HepG2 (cell line): ENCODE measurements around the gene PRR35. TPM values are rescaled to one million over a fixed set of nuclear protein-coding genes. Genes with fewer than 3 reads are reported as not detected.
A peak's percentile ranks its signal among the peaks of the same experiment; 100 is the strongest.

Experiments used
- AHR ChIP-seq: IDR thresholded peaks from 2 replicates; pipeline ENCODE4 v1.6.1; 2018; ENCODE audit warnings: missing genetic modification reagents, missing compliant biosample characterization
- DNMT1 ChIP-seq: sonication (generic); formaldehyde crosslinking; IDR thresholded peaks from 2 replicates; pipeline ENCODE4 v1.5.1; 2020; ENCODE audit warnings: mild to moderate bottlenecking, missing genetic modification reagents
- FOXJ3 ChIP-seq: sonication (generic); formaldehyde crosslinking; IDR thresholded peaks from 2 replicates; pipeline ENCODE4 v1.4.0; 2020; ENCODE audit warnings: missing genetic modification reagents, mild to moderate bottlenecking, borderline replicate concordance
- MXD4 ChIP-seq: IDR thresholded peaks from 2 replicates; pipeline ENCODE4 v1.6.1; 2016; ENCODE audit warnings: mild to moderate bottlenecking, missing biosample characterization, missing genetic modification reagents
- NAIF1 ChIP-seq: sonication (generic); formaldehyde crosslinking; IDR thresholded peaks from 2 replicates; pipeline ENCODE4 v1.5.0; 2020; ENCODE audit warnings: mild to moderate bottlenecking, missing genetic modification reagents, borderline replicate concordance
- POLR2G ChIP-seq: fragments of 200-400 bp; formaldehyde crosslinking; IDR thresholded peaks from 2 replicates; pipeline ENCODE4 v1.6.1; 2018; ENCODE audit warnings: mild to moderate bottlenecking, low read depth, low read length, moderate library complexity
- SKI ChIP-seq: fragments of 450-650 bp; IDR thresholded peaks from one replicate; pipeline ENCODE4 v1.6.1; 2018; ENCODE audit warnings: mild to moderate bottlenecking; ENCODE audit not compliant: partially characterized antibody
- SMAD3 ChIP-seq: sonication (generic); formaldehyde crosslinking; IDR thresholded peaks from 2 replicates; pipeline ENCODE4 v1.4.0; 2020; ENCODE audit warnings: missing genetic modification reagents
- SNAPC2 ChIP-seq: sonication (generic); formaldehyde crosslinking; IDR thresholded peaks from 2 replicates; pipeline ENCODE4 v1.8.1; 2022; ENCODE audit warnings: mild to moderate bottlenecking, missing genetic modification reagents
- SP1 ChIP-seq, 2 experiments: fragments of 450-650 bp in 1 of 2; sonication (generic) in 1 of 2; formaldehyde crosslinking in 1 of 2; IDR thresholded peaks; 2 replicates each; pipeline versions ENCODE4 v1.4.0 to v1.6.1; 2016 to 2020; ENCODE audit warnings: missing genetic modification reagents in 1 of 2
- TBL1XR1 ChIP-seq: fragments of 150-350 bp; IDR thresholded peaks from 2 replicates; pipeline ENCODE4 v1.6.1; 2014; ENCODE audit warnings: borderline replicate concordance, low read length; ENCODE audit not compliant: partially characterized antibody
- TCF12 ChIP-seq, 2 experiments: fragments of 450-650 bp in 1 of 2; sonication (generic) in 1 of 2; formaldehyde crosslinking in 1 of 2; IDR thresholded peaks; 2 replicates each; pipeline versions ENCODE4 v1.6.1 to v1.8.0; 2017 to 2022; ENCODE audit warnings: antibody characterized with exemption in 1 of 2, mild to moderate bottlenecking in 1 of 2, missing genetic modification reagents in 1 of 2, moderate library complexity in 1 of 2
- ZBTB26 ChIP-seq: IDR thresholded peaks from 2 replicates; pipeline ENCODE4 v1.6.1; 2016; ENCODE audit warnings: missing compliant biosample characterization, missing genetic modification reagents, borderline replicate concordance
- ZNF331 ChIP-seq: sonication (generic); formaldehyde crosslinking; IDR thresholded peaks from 2 replicates; pipeline ENCODE4 v1.4.0; 2020; ENCODE audit warnings: missing genetic modification reagents
- ZNF350 ChIP-seq: sonication (generic); formaldehyde crosslinking; IDR thresholded peaks from 2 replicates; pipeline ENCODE4 v1.4.0; 2020; ENCODE audit warnings: mild to moderate bottlenecking, low read depth, missing genetic modification reagents, borderline replicate concordance
- ZNF747 ChIP-seq: sonication (generic); formaldehyde crosslinking; IDR thresholded peaks from 2 replicates; pipeline ENCODE4 v1.8.1; 2023; ENCODE audit warnings: missing genetic modification reagents, mild to moderate bottlenecking, borderline replicate concordance
- ZNF883 ChIP-seq: sonication (generic); formaldehyde crosslinking; IDR thresholded peaks from 2 replicates; pipeline ENCODE4 v1.5.1; 2020; ENCODE audit warnings: mild to moderate bottlenecking, missing genetic modification reagents; ENCODE audit errors: not compliant biosample characterization
- ZSCAN25 ChIP-seq: sonication (generic); formaldehyde crosslinking; IDR thresholded peaks from 2 replicates; pipeline ENCODE4 v1.8.0; 2022; ENCODE audit warnings: mild to moderate bottlenecking, missing genetic modification reagents
- polyA plus RNA-seq, 8 experiments: library from polyadenylated mRNA; depleted of rRNA in 3 of 8; stranded (reverse) in 7 of 8; unstranded in 1 of 8; fragments of >200 nt; fragmentation: Illumina TruSeq in 4 of 8; extraction: Trizol in 4 of 8; gene quantifications; 2 replicates each; pipeline versions ENCODE4 v1.2.1 to v1.2.3, GENCODE V29; 2011 to 2016; ENCODE audit warnings: low read depth in 4 of 8, missing spikeins in 1 of 8, mixed read lengths in 1 of 8; ENCODE audit not compliant: insufficient read depth in 1 of 8
- total RNA-seq, 5 experiments: library from RNA; depleted of rRNA; stranded (reverse); fragments of >200 nt; fragmentation: Illumina TruSeq; extraction: Trizol; gene quantifications; 2 replicates each; pipeline ENCODE4 v1.2.3, GENCODE V29; 2016; ENCODE audit warnings: low read depth in 1 of 5
- TF ChIP-seq, protein P1 (sequence below): IDR thresholded peaks from 2 replicates; pipeline ENCODE4 v1.6.1; 2016; ENCODE audit warnings: low read depth, missing genetic modification reagents, missing compliant biosample characterization
- TF ChIP-seq, protein P2 (sequence below): sonication (generic); formaldehyde crosslinking; IDR thresholded peaks from 2 replicates; pipeline ENCODE4 v1.5.0; 2020; ENCODE audit warnings: missing genetic modification reagents

The PRR35 gene
- total and polyA plus RNA-seq, 2 of the 13 experiments (the other 11 are each of a cell fraction or from before 2014, with no cell fraction given) = 0.07 to 0.16 TPM

GRCh38 chr16:527015-527903 lies 32.9 kb upstream of the PRR35 start, which contains the start of gene CAPN15 (continued):
- TF ChIP-seq SP1 (IDR thresholded peaks at IDR 0.05) (no peak), SP1 (CRISPR knock-in tag; IDR thresholded peaks at IDR 0.05) (peak; percentile 88), ZNF883 (CRISPR knock-in tag) (peak; percentile 81), NAIF1 (CRISPR knock-in tag) (peak; percentile 99), SNAPC2 (no peak), TCF12 (IDR thresholded peaks at IDR 0.05) (no peak), TCF12 (CRISPR knock-in tag; IDR thresholded peaks at IDR 0.05) (peak; percentile 87; the same call in 1 of the 2 replicates), ZNF331 (CRISPR knock-in tag) (no peak; the same call in 1 of the 2 replicates), ZSCAN25 (CRISPR knock-in tag) (peak; percentile 59; the same call in 1 of the 2 replicates), TBL1XR1 (peak; percentile 64), FOXJ3 (no peak), ZNF350 (peak; percentile 45; the same call in 1 of the 2 replicates), SMAD3 (CRISPR knock-in tag) (no peak), ZBTB26 (CRISPR knock-in tag) (no peak), DNMT1 (CRISPR knock-in tag) (peak; percentile 24; the same call in 1 of the 2 replicates), AHR (CRISPR knock-in tag) (peak; percentile 81; the same call in 1 of the 2 replicates), ZNF747 (CRISPR knock-in tag) (peak; percentile 84), MXD4 (peak; percentile 71; the same call in 1 of the 2 replicates), SKI (peak; percentile 94), POLR2G (peak; percentile 77)
- TF ChIP-seq, protein P1, sequence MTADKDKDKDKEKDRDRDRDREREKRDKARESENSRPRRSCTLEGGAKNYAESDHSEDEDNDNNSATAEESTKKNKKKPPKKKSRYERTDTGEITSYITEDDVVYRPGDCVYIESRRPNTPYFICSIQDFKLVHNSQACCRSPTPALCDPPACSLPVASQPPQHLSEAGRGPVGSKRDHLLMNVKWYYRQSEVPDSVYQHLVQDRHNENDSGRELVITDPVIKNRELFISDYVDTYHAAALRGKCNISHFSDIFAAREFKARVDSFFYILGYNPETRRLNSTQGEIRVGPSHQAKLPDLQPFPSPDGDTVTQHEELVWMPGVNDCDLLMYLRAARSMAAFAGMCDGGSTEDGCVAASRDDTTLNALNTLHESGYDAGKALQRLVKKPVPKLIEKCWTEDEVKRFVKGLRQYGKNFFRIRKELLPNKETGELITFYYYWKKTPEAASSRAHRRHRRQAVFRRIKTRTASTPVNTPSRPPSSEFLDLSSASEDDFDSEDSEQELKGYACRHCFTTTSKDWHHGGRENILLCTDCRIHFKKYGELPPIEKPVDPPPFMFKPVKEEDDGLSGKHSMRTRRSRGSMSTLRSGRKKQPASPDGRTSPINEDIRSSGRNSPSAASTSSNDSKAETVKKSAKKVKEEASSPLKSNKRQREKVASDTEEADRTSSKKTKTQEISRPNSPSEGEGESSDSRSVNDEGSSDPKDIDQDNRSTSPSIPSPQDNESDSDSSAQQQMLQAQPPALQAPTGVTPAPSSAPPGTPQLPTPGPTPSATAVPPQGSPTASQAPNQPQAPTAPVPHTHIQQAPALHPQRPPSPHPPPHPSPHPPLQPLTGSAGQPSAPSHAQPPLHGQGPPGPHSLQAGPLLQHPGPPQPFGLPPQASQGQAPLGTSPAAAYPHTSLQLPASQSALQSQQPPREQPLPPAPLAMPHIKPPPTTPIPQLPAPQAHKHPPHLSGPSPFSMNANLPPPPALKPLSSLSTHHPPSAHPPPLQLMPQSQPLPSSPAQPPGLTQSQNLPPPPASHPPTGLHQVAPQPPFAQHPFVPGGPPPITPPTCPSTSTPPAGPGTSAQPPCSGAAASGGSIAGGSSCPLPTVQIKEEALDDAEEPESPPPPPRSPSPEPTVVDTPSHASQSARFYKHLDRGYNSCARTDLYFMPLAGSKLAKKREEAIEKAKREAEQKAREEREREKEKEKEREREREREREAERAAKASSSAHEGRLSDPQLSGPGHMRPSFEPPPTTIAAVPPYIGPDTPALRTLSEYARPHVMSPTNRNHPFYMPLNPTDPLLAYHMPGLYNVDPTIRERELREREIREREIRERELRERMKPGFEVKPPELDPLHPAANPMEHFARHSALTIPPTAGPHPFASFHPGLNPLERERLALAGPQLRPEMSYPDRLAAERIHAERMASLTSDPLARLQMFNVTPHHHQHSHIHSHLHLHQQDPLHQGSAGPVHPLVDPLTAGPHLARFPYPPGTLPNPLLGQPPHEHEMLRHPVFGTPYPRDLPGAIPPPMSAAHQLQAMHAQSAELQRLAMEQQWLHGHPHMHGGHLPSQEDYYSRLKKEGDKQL (CRISPR knock-in tag) = no peak
- TF ChIP-seq, protein P2, sequence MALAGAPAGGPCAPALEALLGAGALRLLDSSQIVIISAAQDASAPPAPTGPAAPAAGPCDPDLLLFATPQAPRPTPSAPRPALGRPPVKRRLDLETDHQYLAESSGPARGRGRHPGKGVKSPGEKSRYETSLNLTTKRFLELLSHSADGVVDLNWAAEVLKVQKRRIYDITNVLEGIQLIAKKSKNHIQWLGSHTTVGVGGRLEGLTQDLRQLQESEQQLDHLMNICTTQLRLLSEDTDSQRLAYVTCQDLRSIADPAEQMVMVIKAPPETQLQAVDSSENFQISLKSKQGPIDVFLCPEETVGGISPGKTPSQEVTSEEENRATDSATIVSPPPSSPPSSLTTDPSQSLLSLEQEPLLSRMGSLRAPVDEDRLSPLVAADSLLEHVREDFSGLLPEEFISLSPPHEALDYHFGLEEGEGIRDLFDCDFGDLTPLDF (CRISPR knock-in tag) = peak; percentile 66; the same call in 1 of the 2 replicates
